Thoracic aorta (tissue), 2 donors: Measurements from ENCODE around the gene EIF3I. TPM values are rescaled to one million over a fixed set of nuclear protein-coding genes. Genes with fewer than 3 reads are reported as not detected.

Experiments
- ATAC-seq: fragments of 150-250 bp; one replicate; pipeline ENCODE4 v1.8.0; 2017; ENCODE audit warnings: low read depth; ENCODE audit not compliant: insufficient number of reproducible peaks, low FRiP score
- DNase-seq: peaks from one replicate; pipeline ENCODE4 v3.0.0-alpha.2; 2020; ENCODE audit warnings: low spot score
- H3K27ac ChIP-seq, 2 donors: fragments of 200-600 bp; sonication (generic); 1 replicate in 1 of 2; 2 replicates in 1 of 2; pipeline ENCODE4 v1.5.1; 2016; ENCODE audit warnings: mild to moderate bottlenecking in 2 of 2, moderate library complexity in 2 of 2
- H3K27me3 ChIP-seq: fragments of 200-600 bp; sonication (generic); replicated peaks from 2 replicates; pipeline ENCODE4 v1.6.0; 2016; ENCODE audit warnings: mild to moderate bottlenecking; ENCODE audit not compliant: insufficient read depth
- H3K36me3 ChIP-seq: fragments of 200-600 bp; sonication (generic); one replicate; pipeline ENCODE4 v1.5.1; 2016
- H3K4me1 ChIP-seq, 2 donors: fragments of 200-600 bp; sonication (generic); 1 replicate in 1 of 2; 2 replicates in 1 of 2; pipeline versions ENCODE4 v1.5.1 to v1.6.0; 2016; ENCODE audit warnings: low read depth in 2 of 2, mild to moderate bottlenecking in 1 of 2; ENCODE audit not compliant: control insufficient read depth in 1 of 2
- H3K4me3 ChIP-seq: fragments of 200-600 bp; sonication (generic); 2 replicates; pipeline ENCODE4 v1.5.1; 2016; ENCODE audit warnings: mild to moderate bottlenecking
- H3K9me3 ChIP-seq: fragments of 200-600 bp; sonication (generic); 2 replicates; pipeline ENCODE4 v1.5.1; 2016
- total RNA-seq, 2 donors: library from RNA; depleted of rRNA; stranded (reverse); fragments of >200 nt; gene quantifications; one replicate each; pipeline versions ENCODE4 v1.1.0 to v1.2.3, GENCODE V29; 2016
- TF ChIP-seq, protein P1 (sequence below): fragments of 200-600 bp; sonication (generic); IDR thresholded peaks from one replicate; pipeline ENCODE4 v1.5.1; 2019; ENCODE audit warnings: antibody characterized with exemption

Gene EIF3I
- total RNA-seq, 2 donors from 2014 or later, result 105 to 114 TPM

DNA sequence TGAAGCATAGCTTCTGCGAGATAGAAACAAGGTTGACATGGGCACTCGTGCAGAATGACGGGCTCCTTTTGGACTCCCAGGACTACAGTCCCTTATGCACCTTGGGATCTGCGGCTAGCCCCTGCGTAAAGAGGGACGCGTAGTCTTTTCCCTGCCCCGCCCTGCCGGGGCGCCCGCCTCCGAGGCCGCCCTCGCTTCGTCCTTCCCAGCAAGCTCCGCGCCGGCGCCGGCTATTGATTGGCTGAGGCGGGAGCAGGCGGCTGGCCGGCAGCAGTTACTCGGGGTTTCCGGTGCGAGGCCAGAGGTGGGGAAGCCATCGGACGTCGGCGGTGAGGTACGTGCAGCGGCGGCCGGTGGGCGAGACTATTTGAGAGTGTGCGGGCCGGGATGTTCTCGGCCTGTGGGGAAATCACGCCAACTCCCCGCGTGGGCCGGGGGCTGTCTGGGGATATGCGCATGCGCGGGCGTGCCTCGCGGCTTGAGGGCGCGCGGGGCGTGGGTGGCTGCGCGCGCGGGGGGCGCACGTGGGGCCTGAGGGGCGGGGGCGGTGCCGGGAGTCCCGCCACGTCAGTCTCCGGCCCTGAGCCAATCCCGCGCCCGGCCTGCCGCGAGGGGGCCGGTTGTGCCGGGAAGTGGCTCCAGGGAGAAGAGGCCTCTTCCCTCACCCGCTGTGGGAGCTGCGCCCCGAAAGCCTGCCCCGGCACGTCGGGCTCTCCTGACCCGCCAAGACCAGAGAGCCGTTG, 42.6 kb upstream of the EIF3I start, which contains the start of gene TXLNA:
TXLNA (plus strand) TSS at position 233 of the 743 bp plus-strand sequence. CDS start 671 bp downstream, outside the sequence.
- TF ChIP-seq, protein P1, sequence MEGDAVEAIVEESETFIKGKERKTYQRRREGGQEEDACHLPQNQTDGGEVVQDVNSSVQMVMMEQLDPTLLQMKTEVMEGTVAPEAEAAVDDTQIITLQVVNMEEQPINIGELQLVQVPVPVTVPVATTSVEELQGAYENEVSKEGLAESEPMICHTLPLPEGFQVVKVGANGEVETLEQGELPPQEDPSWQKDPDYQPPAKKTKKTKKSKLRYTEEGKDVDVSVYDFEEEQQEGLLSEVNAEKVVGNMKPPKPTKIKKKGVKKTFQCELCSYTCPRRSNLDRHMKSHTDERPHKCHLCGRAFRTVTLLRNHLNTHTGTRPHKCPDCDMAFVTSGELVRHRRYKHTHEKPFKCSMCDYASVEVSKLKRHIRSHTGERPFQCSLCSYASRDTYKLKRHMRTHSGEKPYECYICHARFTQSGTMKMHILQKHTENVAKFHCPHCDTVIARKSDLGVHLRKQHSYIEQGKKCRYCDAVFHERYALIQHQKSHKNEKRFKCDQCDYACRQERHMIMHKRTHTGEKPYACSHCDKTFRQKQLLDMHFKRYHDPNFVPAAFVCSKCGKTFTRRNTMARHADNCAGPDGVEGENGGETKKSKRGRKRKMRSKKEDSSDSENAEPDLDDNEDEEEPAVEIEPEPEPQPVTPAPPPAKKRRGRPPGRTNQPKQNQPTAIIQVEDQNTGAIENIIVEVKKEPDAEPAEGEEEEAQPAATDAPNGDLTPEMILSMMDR, result no peak
- peaks cover 9% of the 10 kb centered on the region for H3K36me3 ChIP-seq
- peaks cover 20 to 49% of the 10 kb centered on the region in 2 donors for H3K4me1 ChIP-seq

DNA sequence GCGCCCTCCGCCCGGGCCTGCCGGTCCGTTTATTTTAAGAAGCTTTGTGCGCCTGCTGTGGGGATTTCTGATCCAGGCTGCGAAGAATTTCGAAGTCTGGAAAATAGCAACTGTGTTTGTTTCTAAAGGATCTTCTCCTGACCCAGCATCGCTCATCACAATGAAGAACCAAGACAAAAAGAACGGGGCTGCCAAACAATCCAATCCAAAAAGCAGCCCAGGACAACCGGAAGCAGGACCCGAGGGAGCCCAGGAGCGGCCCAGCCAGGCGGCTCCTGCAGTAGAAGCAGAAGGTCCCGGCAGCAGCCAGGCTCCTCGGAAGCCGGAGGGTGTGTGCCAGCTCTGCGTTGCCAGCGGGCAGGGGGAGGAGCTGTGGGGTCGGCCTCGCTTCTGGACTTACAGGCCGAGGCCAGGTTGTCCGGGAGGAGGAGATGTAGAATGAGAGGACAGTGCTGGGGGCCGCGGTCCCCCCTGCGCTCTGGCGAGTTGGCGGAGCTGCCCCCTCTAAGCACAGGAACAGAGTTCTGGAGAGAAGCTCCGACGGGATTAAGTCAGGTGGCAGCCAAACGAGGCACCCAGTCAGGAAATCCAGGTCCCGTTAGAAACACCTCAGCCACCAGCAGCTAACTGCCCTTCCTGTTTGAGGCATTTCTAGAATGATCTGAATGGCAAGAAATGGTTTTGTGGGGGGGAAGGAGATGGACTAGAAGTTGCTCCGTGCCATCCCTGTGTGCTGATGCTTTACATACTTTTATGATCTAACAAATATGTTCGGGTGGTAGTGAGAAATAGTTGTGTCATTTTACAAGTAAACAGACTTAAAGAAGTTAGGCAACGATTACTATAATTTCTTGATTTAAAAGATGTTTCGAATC, 41.8 kb upstream of the EIF3I start:
- H3K4me3 ChIP-seq, result peak overlapping the region; percentile 82
- peak overlapping the region; percentile 92 to 94 for H3K27ac ChIP-seq
- H3K27me3 ChIP-seq, result no peaks in the 10 kb centered on the region
- TF ChIP-seq, protein P1, result no peak
- H3K9me3 ChIP-seq, result no peaks in the 10 kb centered on the region
- no peak for DNase-seq
- H3K4me1 ChIP-seq, result peaks cover 20 to 55% of the 10 kb centered on the region in 2 donors
- peaks cover 11% of the 10 kb centered on the region for H3K36me3 ChIP-seq
- peak; percentile 21 for ATAC-seq

More for the DNA sequence above, 42.6 kb upstream of the EIF3I start, which contains the start of gene TXLNA:
- peak within 1 kb of the TSS; percentile 92 to 94 for H3K27ac ChIP-seq
- H3K9me3 ChIP-seq, result no peaks in the 10 kb centered on the region
- H3K27me3 ChIP-seq, result no peaks in the 10 kb centered on the region
- H3K4me3 ChIP-seq, result peak within 1 kb of the TSS; percentile 82
- ATAC-seq (peak; percentile 85), DNase-seq (peak; percentile 88)

DNA sequence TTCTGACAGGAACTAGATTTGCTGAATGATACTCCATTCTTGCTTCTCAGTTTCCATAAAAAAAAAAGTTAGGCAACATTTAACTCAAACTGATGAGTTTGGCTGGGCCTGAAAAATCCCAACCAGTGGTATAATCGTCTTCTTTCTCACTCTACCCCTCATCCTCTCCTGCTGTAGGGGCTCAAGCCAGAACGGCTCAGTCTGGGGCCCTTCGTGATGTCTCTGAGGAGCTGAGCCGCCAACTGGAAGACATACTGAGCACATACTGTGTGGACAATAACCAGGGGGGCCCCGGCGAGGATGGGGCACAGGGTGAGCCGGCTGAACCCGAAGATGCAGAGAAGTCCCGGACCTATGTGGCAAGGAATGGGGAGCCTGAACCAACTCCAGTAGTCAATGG, 41.1 kb upstream of the EIF3I start:
- Histone ChIP-seq H3K27ac (peak overlapping the region in 1 of 2 donors; percentile 92), H3K4me3 (peak overlapping the region; percentile 82), H3K36me3 (peaks cover 11% of the 10 kb centered on the region), H3K27me3 (no peaks in the 10 kb centered on the region), H3K4me1 (peaks cover 20 to 55% of the 10 kb centered on the region in 2 donors), H3K9me3 (no peaks in the 10 kb centered on the region)
- ATAC-seq (no peak), DNase-seq (no peak)
- TF ChIP-seq, protein P1, result no peak

DNA sequence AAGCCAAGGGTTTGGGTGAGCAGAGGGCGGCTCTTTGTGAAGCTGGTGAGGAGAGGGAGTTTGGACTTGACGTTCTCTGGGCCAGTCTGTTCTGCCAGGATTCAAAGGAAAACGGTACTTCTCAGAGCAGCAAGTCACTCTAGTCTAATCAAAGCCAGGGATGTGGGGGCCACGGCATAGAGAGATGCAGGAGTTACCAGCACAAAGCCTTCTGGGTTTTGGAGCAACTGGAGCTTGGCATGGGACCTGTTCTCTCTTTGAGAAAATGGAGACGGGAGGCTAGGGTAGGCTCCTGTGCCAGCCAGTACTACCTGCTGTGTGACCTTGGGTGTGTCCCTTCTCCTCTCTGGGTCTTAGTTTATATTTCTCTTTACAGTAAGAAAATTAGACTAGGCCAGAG, 40.6 kb upstream of the EIF3I start:
- Histone ChIP-seq H3K27me3 (no peaks in the 10 kb centered on the region), H3K4me3 (peak overlapping the region; percentile 82), H3K27ac (no peak overlapping the region), H3K36me3 (peaks cover 11% of the 10 kb centered on the region), H3K9me3 (no peaks in the 10 kb centered on the region), H3K4me1 (peaks cover 20 to 55% of the 10 kb centered on the region in 2 donors)
- DNase-seq (no peak), ATAC-seq (no peak)
- TF ChIP-seq, protein P1, result no peak

DNA sequence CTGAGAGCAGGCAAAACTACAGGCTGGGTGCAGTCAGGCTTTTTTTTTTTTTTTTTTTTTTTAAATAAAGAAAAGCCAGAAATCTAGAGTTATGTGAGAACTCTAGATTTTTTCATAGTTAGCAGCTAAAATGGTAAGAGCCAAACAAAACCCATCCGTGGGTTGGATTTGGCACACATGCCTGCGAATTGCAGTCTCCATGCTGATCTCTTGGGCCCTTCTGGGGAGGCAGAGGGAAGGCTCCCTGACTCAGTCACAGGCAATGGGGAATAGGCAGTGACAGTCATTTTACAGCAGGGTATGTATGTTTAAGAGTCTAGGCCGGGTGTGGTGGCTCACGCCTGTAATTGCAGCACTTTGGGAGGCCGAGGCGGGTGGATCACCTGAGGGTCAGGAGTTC, 40.1 kb upstream of the EIF3I start:
- Histone ChIP-seq H3K36me3 (peaks cover 15% of the 10 kb centered on the region), H3K4me1 (peaks cover 20 to 55% of the 10 kb centered on the region in 2 donors), H3K27ac (no peak overlapping the region), H3K27me3 (no peaks in the 10 kb centered on the region), H3K4me3 (peak overlapping the region; percentile 82), H3K9me3 (no peaks in the 10 kb centered on the region)
- DNase-seq (no peak), ATAC-seq (no peak)
- TF ChIP-seq, protein P1, result no peak
